ENCODE measurements around the gene PAQR8. TPM values are rescaled to one million over a fixed set of nuclear protein-coding genes. Genes with fewer than 3 reads are reported as not detected.

Gene PAQR8
- polyA plus RNA-seq, 4 donors, result 14.1 to 78.4 (median 28.6) TPM

GRCh38 chr6:52395969-52396368 lies 34.0 kb downstream of the PAQR8 start:
- no peak for FAIRE-seq
- H3K4me3 ChIP-seq (ENCODE audit: low read depth in 1 of 3, low read length in 3 of 3), result no peak overlapping the region
- peak overlapping the region in 2 of 3 donors; percentile 30 to 64 for H3K27ac ChIP-seq (ENCODE audit: low read depth in 1 of 3, low read length in 2 of 3)
- H3K27me3 ChIP-seq (ENCODE audit: control insufficient read depth in 3 of 3, insufficient read depth in 3 of 3, low read length in 3 of 3), result no peaks in the 10 kb centered on the region
- DNase-seq, result peak; percentile 56 to 77
- 14 to 58% (median 30%) methylated on average over 2 of the region's 2 CpGs for WGBS, 3 donors
- H3K36me3 ChIP-seq (ENCODE audit: control insufficient read depth in 3 of 3, insufficient read depth in 2 of 3, low read depth in 1 of 3, low read length in 3 of 3), result peaks cover 0 to 3% (median 0%) of the 10 kb centered on the region in 3 donors
- peaks cover 15 to 26% (median 15%) of the 10 kb centered on the region in 3 donors for H3K4me1 ChIP-seq (ENCODE audit: control insufficient read depth in 3 of 3, insufficient read depth in 2 of 3, low read depth in 1 of 3, low read length in 2 of 3)
- no peaks in the 10 kb centered on the region for H3K9me3 ChIP-seq (ENCODE audit: control insufficient read depth in 2 of 2, insufficient read depth in 1 of 2, low read depth in 1 of 2, low read length in 1 of 2)

- WGBS, 3 donors, result 32 to 35% (median 35%) methylated on average over 3 of the region's 3 CpGs
- Histone ChIP-seq H3K9me3 (ENCODE audit: control insufficient read depth in 2 of 2, insufficient read depth in 1 of 2, low read depth in 1 of 2, low read length in 1 of 2) (no peaks in the 10 kb centered on the region), H3K36me3 (ENCODE audit: control insufficient read depth in 3 of 3, insufficient read depth in 2 of 3, low read depth in 1 of 3, low read length in 3 of 3) (peaks cover 2 to 20% (median 13%) of the 10 kb centered on the region in 3 donors), H3K27ac (ENCODE audit: low read depth in 1 of 3, low read length in 2 of 3) (peak overlapping the region; percentile 33 to 81 (median 75)), H3K4me3 (ENCODE audit: low read depth in 1 of 3, low read length in 3 of 3) (no peak overlapping the region), H3K4me1 (ENCODE audit: control insufficient read depth in 3 of 3, insufficient read depth in 2 of 3, low read depth in 1 of 3, low read length in 2 of 3) (peaks cover 15 to 27% (median 22%) of the 10 kb centered on the region in 3 donors), H3K27me3 (ENCODE audit: control insufficient read depth in 3 of 3, insufficient read depth in 3 of 3, low read length in 3 of 3) (no peaks in the 10 kb centered on the region)
- peak; percentile 71 to 74 for DNase-seq
- no peak for FAIRE-seq
Observed at GRCh38 chr6:52399511-52400312, 37.8 kb downstream of the PAQR8 start.

DNA sequence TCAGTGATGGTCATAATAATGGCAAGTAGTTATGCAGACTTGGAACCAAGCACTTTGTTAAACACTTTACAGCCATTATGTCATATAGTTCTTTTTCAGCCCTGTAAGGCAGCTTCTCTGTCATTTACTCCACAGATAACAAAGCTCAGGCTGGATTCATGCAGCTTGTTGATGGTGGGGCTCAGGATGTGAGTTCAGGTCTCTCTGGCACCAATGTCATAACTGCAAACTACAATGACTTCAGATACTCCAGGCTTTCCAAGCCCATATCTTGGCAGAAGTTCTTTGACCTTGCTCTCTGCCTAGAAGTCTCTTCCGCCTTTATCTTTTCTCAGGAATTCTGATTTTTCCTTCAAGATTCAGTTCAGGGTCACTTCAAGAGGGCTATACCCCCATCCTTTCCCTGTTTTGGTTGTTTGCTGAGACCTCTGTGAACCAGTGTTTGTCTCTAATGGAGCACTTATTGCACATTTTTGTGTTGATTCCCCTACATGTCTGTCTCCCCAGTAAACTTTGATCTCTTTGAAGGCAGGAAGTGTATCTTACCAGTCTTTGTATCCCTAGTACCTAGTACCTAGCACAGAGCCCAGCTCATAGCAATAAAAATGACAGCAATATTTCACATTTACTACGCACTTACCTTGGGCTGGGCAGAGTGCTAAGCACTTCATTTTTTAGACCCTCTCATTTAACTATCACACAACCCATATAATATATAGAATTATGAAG lies 38.5 kb downstream of the PAQR8 start:
- 30 to 66% (median 56%) methylated on average over 2 of the region's 2 CpGs for WGBS, 3 donors
- H3K9me3 ChIP-seq (ENCODE audit: control insufficient read depth in 2 of 2, insufficient read depth in 1 of 2, low read depth in 1 of 2, low read length in 1 of 2), result no peaks in the 10 kb centered on the region
- peaks cover 3 to 26% (median 15%) of the 10 kb centered on the region in 3 donors for H3K36me3 ChIP-seq (ENCODE audit: control insufficient read depth in 3 of 3, insufficient read depth in 2 of 3, low read depth in 1 of 3, low read length in 3 of 3)
- H3K4me3 ChIP-seq (ENCODE audit: low read depth in 1 of 3, low read length in 3 of 3), result no peak overlapping the region
- H3K4me1 ChIP-seq (ENCODE audit: control insufficient read depth in 3 of 3, insufficient read depth in 2 of 3, low read depth in 1 of 3, low read length in 2 of 3), result peaks cover 15 to 25% (median 22%) of the 10 kb centered on the region in 3 donors
- peak; percentile 66 to 79 for DNase-seq
- peak overlapping the region; percentile 33 to 81 (median 75) for H3K27ac ChIP-seq (ENCODE audit: low read depth in 1 of 3, low read length in 2 of 3)
- no peaks in the 10 kb centered on the region for H3K27me3 ChIP-seq (ENCODE audit: control insufficient read depth in 3 of 3, insufficient read depth in 3 of 3, low read length in 3 of 3)
- FAIRE-seq, result no peak

DNA sequence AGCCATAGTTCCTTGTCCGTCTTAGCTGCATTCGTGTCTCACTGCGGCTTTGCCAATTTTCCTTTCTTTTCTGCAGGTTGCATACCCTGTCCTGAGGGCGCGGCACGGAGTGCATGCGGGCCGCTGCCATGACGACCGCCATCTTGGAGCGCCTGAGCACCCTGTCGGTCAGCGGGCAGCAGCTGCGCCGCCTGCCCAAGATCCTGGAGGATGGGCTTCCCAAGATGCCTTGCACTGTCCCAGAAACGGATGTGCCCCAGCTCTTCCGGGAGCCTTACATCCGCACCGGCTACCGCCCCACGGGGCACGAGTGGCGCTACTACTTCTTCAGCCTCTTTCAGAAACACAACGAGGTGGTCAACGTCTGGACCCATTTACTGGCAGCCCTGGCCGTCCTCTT lies 41.1 kb downstream of the PAQR8 start:
- FAIRE-seq (no peak), DNase-seq (no peak)
- Histone ChIP-seq H3K27me3 (ENCODE audit: control insufficient read depth in 3 of 3, insufficient read depth in 3 of 3, low read length in 3 of 3) (no peaks in the 10 kb centered on the region), H3K4me3 (ENCODE audit: low read depth in 1 of 3, low read length in 3 of 3) (no peak overlapping the region), H3K9me3 (ENCODE audit: control insufficient read depth in 2 of 2, insufficient read depth in 1 of 2, low read depth in 1 of 2, low read length in 1 of 2) (no peaks in the 10 kb centered on the region), H3K4me1 (ENCODE audit: control insufficient read depth in 3 of 3, insufficient read depth in 2 of 3, low read depth in 1 of 3, low read length in 2 of 3) (peaks cover 5 to 17% (median 14%) of the 10 kb centered on the region in 3 donors), H3K27ac (ENCODE audit: low read depth in 1 of 3, low read length in 2 of 3) (peak overlapping the region in 2 of 3 donors; percentile 29 to 37), H3K36me3 (ENCODE audit: control insufficient read depth in 3 of 3, insufficient read depth in 2 of 3, low read depth in 1 of 3, low read length in 3 of 3) (peaks cover 3 to 30% (median 15%) of the 10 kb centered on the region in 3 donors)
- 95 to 97% (median 97%) methylated on average over 26 of the region's 26 CpGs for WGBS, 3 donors

DNA sequence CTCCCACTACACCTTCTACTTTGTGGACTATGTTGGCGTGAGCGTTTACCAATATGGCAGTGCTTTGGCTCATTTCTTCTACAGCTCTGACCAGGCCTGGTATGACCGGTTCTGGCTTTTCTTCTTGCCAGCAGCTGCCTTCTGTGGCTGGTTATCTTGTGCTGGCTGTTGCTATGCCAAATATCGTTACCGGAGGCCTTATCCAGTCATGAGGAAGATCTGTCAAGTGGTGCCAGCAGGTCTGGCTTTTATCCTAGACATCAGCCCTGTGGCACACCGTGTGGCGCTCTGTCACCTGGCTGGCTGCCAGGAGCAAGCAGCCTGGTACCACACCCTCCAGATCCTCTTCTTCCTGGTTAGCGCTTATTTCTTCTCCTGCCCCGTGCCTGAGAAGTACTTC lies 41.7 kb downstream of the PAQR8 start:
- Histone ChIP-seq H3K4me1 (ENCODE audit: control insufficient read depth in 3 of 3, insufficient read depth in 2 of 3, low read depth in 1 of 3, low read length in 2 of 3) (peaks cover 5 to 17% (median 14%) of the 10 kb centered on the region in 3 donors), H3K36me3 (ENCODE audit: control insufficient read depth in 3 of 3, insufficient read depth in 2 of 3, low read depth in 1 of 3, low read length in 3 of 3) (peaks cover 3 to 30% (median 15%) of the 10 kb centered on the region in 3 donors), H3K4me3 (ENCODE audit: low read depth in 1 of 3, low read length in 3 of 3) (no peak overlapping the region), H3K9me3 (ENCODE audit: control insufficient read depth in 2 of 2, insufficient read depth in 1 of 2, low read depth in 1 of 2, low read length in 1 of 2) (no peaks in the 10 kb centered on the region), H3K27ac (ENCODE audit: low read depth in 1 of 3, low read length in 2 of 3) (peak overlapping the region in 2 of 3 donors; percentile 40 to 76), H3K27me3 (ENCODE audit: control insufficient read depth in 3 of 3, insufficient read depth in 3 of 3, low read length in 3 of 3) (no peaks in the 10 kb centered on the region)
- DNase-seq (peak; percentile 17 to 97), FAIRE-seq (no peak)
- 14 to 65% (median 33%) methylated on average over 9 of the region's 9 CpGs for WGBS, 3 donors

GRCh38 chr6:52405243-52405642 lies 43.3 kb downstream of the PAQR8 start:
- FAIRE-seq (no peak), DNase-seq (no peak)
- Histone ChIP-seq H3K9me3 (ENCODE audit: control insufficient read depth in 2 of 2, insufficient read depth in 1 of 2, low read depth in 1 of 2, low read length in 1 of 2) (no peaks in the 10 kb centered on the region), H3K27me3 (ENCODE audit: control insufficient read depth in 3 of 3, insufficient read depth in 3 of 3, low read length in 3 of 3) (no peaks in the 10 kb centered on the region), H3K4me3 (ENCODE audit: low read depth in 1 of 3, low read length in 3 of 3) (no peak overlapping the region), H3K27ac (ENCODE audit: low read depth in 1 of 3, low read length in 2 of 3) (no peak overlapping the region), H3K36me3 (ENCODE audit: control insufficient read depth in 3 of 3, insufficient read depth in 2 of 3, low read depth in 1 of 3, low read length in 3 of 3) (peaks cover 3 to 30% (median 15%) of the 10 kb centered on the region in 3 donors), H3K4me1 (ENCODE audit: control insufficient read depth in 3 of 3, insufficient read depth in 2 of 3, low read depth in 1 of 3, low read length in 2 of 3) (peaks cover 0 to 17% (median 14%) of the 10 kb centered on the region in 3 donors)
- 84 to 100% (median 92%) methylated on average over 1 of the region's 1 CpG for WGBS, 3 donors

DNA sequence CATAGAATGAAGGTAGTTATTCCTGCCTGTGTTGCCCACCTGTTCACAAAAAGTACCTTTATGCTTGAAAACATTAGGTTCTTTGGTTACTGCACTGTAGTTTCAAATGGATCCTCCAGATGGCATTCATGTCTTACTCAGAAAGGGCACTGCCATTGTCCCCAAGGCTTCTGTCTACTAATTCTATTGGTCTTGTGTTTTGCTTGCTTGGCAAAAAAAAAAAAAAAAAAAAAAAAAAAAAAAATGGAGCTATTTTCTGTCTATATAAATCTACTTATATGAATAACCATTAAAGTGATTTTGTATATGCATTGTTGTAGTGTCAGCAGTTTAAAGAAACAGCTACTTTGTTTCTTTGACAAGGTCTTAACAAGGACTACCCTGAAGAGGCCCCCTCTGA lies 45.5 kb downstream of the PAQR8 start:
- no peaks in the 10 kb centered on the region for H3K27me3 ChIP-seq (ENCODE audit: control insufficient read depth in 3 of 3, insufficient read depth in 3 of 3, low read length in 3 of 3)
- H3K4me1 ChIP-seq (ENCODE audit: control insufficient read depth in 3 of 3, insufficient read depth in 2 of 3, low read depth in 1 of 3, low read length in 2 of 3), result peaks cover 0 to 10% (median 8%) of the 10 kb centered on the region in 3 donors
- FAIRE-seq (no peak), DNase-seq (peak; percentile 42 to 43)
- no peaks in the 10 kb centered on the region for H3K9me3 ChIP-seq (ENCODE audit: control insufficient read depth in 2 of 2, insufficient read depth in 1 of 2, low read depth in 1 of 2, low read length in 1 of 2)
- peaks cover 3 to 27% (median 15%) of the 10 kb centered on the region in 3 donors for H3K36me3 ChIP-seq (ENCODE audit: control insufficient read depth in 3 of 3, insufficient read depth in 2 of 3, low read depth in 1 of 3, low read length in 3 of 3)
- no peak overlapping the region for H3K4me3 ChIP-seq (ENCODE audit: low read depth in 1 of 3, low read length in 3 of 3)
- no peak overlapping the region for H3K27ac ChIP-seq (ENCODE audit: low read depth in 1 of 3, low read length in 2 of 3)

GRCh38 chr6:52409499-52409898 lies 47.5 kb downstream of the PAQR8 start:
- FAIRE-seq, result no peak
- no peak overlapping the region for H3K4me3 ChIP-seq (ENCODE audit: low read depth in 1 of 3, low read length in 3 of 3)
- H3K4me1 ChIP-seq (ENCODE audit: control insufficient read depth in 3 of 3, insufficient read depth in 2 of 3, low read depth in 1 of 3, low read length in 2 of 3), result peaks cover 0 to 8% (median 0%) of the 10 kb centered on the region in 3 donors
- H3K27ac ChIP-seq (ENCODE audit: low read depth in 1 of 3, low read length in 2 of 3), result no peak overlapping the region
- no peaks in the 10 kb centered on the region for H3K27me3 ChIP-seq (ENCODE audit: control insufficient read depth in 3 of 3, insufficient read depth in 3 of 3, low read length in 3 of 3)
- 64 to 74% (median 69%) methylated on average over 1 of the region's 1 CpG for WGBS, 3 donors
- H3K9me3 ChIP-seq (ENCODE audit: control insufficient read depth in 2 of 2, insufficient read depth in 1 of 2, low read depth in 1 of 2, low read length in 1 of 2), result no peaks in the 10 kb centered on the region
- no peak for DNase-seq
- peaks cover 3 to 10% (median 4%) of the 10 kb centered on the region in 3 donors for H3K36me3 ChIP-seq (ENCODE audit: control insufficient read depth in 3 of 3, insufficient read depth in 2 of 3, low read depth in 1 of 3, low read length in 3 of 3)
